Fibroblast of lung (primary cell): ENCODE measurements around the gene LOXL4. TPM values are rescaled to one million over a fixed set of nuclear protein-coding genes. Genes with fewer than 3 reads are reported as not detected.

Experiments
- DNase-seq, 2 donors: peaks; one replicate each; pipeline versions ENCODE4 v3.0.0 to v3.0.0-alpha.2; 2010; ENCODE audit warnings: low read depth in 2 of 2
- H2AFZ ChIP-seq: 2 replicates; pipeline ENCODE4 v1.5.1; 2012; ENCODE audit warnings: low read length, control low read depth, inconsistent platforms
- H3K27ac ChIP-seq: 2 replicates; pipeline ENCODE4 v1.5.1; 2011; ENCODE audit warnings: low read length, control low read depth; ENCODE audit not compliant: insufficient read depth
- H3K27me3 ChIP-seq: 2 replicates; pipeline ENCODE4 v1.5.1; 2011; ENCODE audit warnings: mild to moderate bottlenecking, low read length; ENCODE audit not compliant: control insufficient read depth, insufficient read depth
- H3K36me3 ChIP-seq: 2 replicates; pipeline ENCODE4 v1.5.1; 2011; ENCODE audit warnings: low read length; ENCODE audit not compliant: control insufficient read depth, insufficient read depth
- H3K4me1 ChIP-seq: 2 replicates; pipeline ENCODE4 v1.5.1; 2011; ENCODE audit warnings: low read length; ENCODE audit not compliant: control insufficient read depth, insufficient read depth; ENCODE audit errors: extremely low read depth
- H3K4me2 ChIP-seq: 2 replicates; pipeline ENCODE4 v1.5.1; 2011; ENCODE audit warnings: low read length, control low read depth; ENCODE audit not compliant: insufficient read depth; ENCODE audit errors: extremely low read depth
- H3K4me3 ChIP-seq, 4 experiments: fragments of 200-600 bp in 1 of 4; sonication (generic) in 1 of 4; replicated peaks in 1 of 4; 2 replicates each; pipeline ENCODE4 v1.5.1; 2011 to 2016; ENCODE audit warnings: low read length in 4 of 4, low read depth in 3 of 4, mild to moderate bottlenecking in 3 of 4, control low read depth in 2 of 4, inconsistent platforms in 1 of 4, mixed read lengths in 1 of 4; ENCODE audit not compliant: insufficient read depth in 1 of 4; ENCODE audit errors: control extremely low read depth in 1 of 4
- H3K79me2 ChIP-seq: 2 replicates; pipeline ENCODE4 v1.5.1; 2012; ENCODE audit warnings: mild to moderate bottlenecking, low read length, inconsistent platforms; ENCODE audit not compliant: control insufficient read depth, insufficient read depth
- H3K9ac ChIP-seq: 2 replicates; pipeline ENCODE4 v1.5.1; 2011; ENCODE audit warnings: mild to moderate bottlenecking, low read length, control low read depth; ENCODE audit not compliant: insufficient read depth
- H3K9me3 ChIP-seq: 2 replicates; pipeline ENCODE4 v1.5.1; 2012; ENCODE audit warnings: low read depth, low read length; ENCODE audit not compliant: control insufficient read depth, insufficient read depth
- H4K20me1 ChIP-seq: 2 replicates; pipeline ENCODE4 v1.5.1; 2011; ENCODE audit warnings: low read length; ENCODE audit not compliant: control insufficient read depth, insufficient read depth; ENCODE audit errors: extremely low read depth
- EZH2 ChIP-seq: IDR thresholded peaks from 2 replicates; pipeline ENCODE4 v1.5.1; 2012; ENCODE audit warnings: low read length, control low read depth, mild to moderate bottlenecking; ENCODE audit errors: missing control alignments
- polyA plus RNA-seq, 2 donors: library from polyadenylated mRNA; depleted of rRNA in 1 of 2; stranded (reverse) in 1 of 2; unstranded in 1 of 2; fragments of >200 nt; gene quantifications; 2 replicates each; pipeline ENCODE4 v1.2.1, GENCODE V29; 2011 to 2012; ENCODE audit warnings: missing spikeins in 1 of 2
- total RNA-seq: library from RNA; depleted of rRNA; stranded (reverse); fragments of >200 nt; gene quantifications from 2 replicates; pipeline ENCODE4 v1.2.1, GENCODE V29; 2014
- TF ChIP-seq, protein P1 (sequence below), 2 donors: IDR thresholded peaks in 1 of 2; conservative IDR thresholded peaks in 1 of 2; 1 replicate in 1 of 2; 2 replicates in 1 of 2; pipeline ENCODE4 v1.5.1; 2011 to 2012; ENCODE audit warnings: low read length in 2 of 2, control low read depth in 1 of 2, inconsistent platforms in 1 of 2, low read depth in 1 of 2, mild to moderate bottlenecking in 1 of 2

Gene LOXL4
- total and polyA plus RNA-seq, 2 donors (not counting 1 experiment from before 2014, with no cell fraction given): 73.0 to 75.1 TPM

DNA sequence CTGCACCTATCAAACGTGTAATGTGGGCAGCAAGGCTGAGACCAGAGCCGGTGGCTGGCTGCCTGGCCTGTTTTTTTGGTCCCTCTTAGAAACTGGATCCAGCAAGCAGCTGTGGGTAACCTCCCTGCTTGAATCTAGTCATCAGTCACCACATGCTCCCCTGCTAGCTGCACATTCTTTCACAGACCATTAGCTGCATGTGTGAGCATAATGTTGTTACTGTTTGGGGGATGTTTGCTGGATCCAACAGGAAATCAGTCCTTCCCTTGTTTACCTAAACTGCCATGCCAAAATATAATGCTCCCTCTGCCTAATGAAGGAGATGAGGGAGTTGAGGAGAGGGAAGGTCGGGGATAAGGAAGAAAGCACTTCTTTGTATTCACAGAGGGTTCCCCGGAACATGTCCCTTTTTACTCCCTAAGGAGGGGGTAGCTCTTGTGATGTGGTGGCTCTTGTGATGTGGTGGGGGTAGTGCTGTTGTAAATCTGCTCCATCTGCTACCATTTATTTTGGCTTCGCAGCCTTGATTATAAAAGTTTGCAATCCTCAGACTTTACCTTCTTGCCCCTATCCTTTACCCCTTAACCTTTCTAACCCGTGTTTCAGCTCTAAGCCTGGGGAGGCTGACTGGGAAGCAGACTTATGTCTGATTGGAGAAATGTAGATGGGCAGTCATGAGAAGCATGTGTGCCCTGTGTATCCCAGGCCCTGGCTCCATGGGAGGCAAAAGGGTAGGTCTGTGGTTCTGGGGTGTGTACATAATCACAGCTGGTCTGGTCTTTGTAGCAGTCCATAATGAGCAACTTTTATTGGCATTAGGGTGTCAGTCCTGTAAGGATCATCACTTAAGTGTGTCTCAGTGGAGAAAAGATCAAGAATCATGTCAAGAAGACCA lies 20.8 kb downstream of the LOXL4 start:
- no peaks in the 10 kb centered on the region for H3K9me3 ChIP-seq
- H2AFZ ChIP-seq: no peak overlapping the region
- H3K27me3 ChIP-seq: no peaks in the 10 kb centered on the region
- no peaks in the 10 kb centered on the region for H3K79me2 ChIP-seq
- no peaks in the 10 kb centered on the region for H4K20me1 ChIP-seq
- peak overlapping the region; percentile 39 for H3K27ac ChIP-seq
- peaks cover 12% of the 10 kb centered on the region for H3K36me3 ChIP-seq
- TF ChIP-seq EZH2: no peak
- TF ChIP-seq, protein P1, sequence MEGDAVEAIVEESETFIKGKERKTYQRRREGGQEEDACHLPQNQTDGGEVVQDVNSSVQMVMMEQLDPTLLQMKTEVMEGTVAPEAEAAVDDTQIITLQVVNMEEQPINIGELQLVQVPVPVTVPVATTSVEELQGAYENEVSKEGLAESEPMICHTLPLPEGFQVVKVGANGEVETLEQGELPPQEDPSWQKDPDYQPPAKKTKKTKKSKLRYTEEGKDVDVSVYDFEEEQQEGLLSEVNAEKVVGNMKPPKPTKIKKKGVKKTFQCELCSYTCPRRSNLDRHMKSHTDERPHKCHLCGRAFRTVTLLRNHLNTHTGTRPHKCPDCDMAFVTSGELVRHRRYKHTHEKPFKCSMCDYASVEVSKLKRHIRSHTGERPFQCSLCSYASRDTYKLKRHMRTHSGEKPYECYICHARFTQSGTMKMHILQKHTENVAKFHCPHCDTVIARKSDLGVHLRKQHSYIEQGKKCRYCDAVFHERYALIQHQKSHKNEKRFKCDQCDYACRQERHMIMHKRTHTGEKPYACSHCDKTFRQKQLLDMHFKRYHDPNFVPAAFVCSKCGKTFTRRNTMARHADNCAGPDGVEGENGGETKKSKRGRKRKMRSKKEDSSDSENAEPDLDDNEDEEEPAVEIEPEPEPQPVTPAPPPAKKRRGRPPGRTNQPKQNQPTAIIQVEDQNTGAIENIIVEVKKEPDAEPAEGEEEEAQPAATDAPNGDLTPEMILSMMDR (conservative IDR thresholded peaks at IDR 0.05 in 1 of 2, IDR thresholded peaks at IDR 0.05 in 1 of 2; ENCODE audit: low read depth in 1 of 2, low read length in 2 of 2): no peak
- H3K4me2 ChIP-seq: peak overlapping the region; percentile 58
- no peak overlapping the region for H3K4me3 ChIP-seq
- DNase-seq: peak; percentile 56 to 87
- peaks cover 6% of the 10 kb centered on the region for H3K4me1 ChIP-seq
- no peak overlapping the region for H3K9ac ChIP-seq

DNA sequence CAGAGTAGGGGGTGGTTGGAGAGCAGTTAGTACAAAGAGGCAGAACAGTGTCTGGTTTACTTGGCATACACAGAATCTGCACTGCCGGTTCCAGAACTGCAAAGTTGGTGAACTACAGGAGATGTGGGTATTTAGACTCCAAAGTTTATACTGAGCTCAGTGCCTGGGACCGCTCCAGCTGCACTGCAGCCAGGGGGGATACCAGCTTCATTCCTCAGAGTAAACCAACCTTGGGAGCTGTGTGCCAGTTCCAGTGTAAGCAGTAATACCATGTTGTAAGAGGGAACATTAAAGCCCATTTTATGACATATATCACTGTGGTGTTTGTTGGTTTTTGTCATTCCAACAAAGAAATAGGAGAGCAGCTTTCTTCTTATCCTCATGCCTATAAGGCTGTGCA lies 23.4 kb downstream of the LOXL4 start:
- Histone ChIP-seq H3K9me3 (no peaks in the 10 kb centered on the region), H2AFZ (no peak overlapping the region), H3K79me2 (no peaks in the 10 kb centered on the region), H3K9ac (no peak overlapping the region), H3K4me2 (no peak overlapping the region), H3K4me3 (no peak overlapping the region), H3K27me3 (no peaks in the 10 kb centered on the region), H3K4me1 (peaks cover 6% of the 10 kb centered on the region), H4K20me1 (no peaks in the 10 kb centered on the region), H3K36me3 (peaks cover 10% of the 10 kb centered on the region), H3K27ac (no peak overlapping the region)
- DNase-seq: no peak
- TF ChIP-seq EZH2: no peak
- TF ChIP-seq, protein P1 (conservative IDR thresholded peaks at IDR 0.05 in 1 of 2, IDR thresholded peaks at IDR 0.05 in 1 of 2; ENCODE audit: low read depth in 1 of 2, low read length in 2 of 2): no peak

DNA sequence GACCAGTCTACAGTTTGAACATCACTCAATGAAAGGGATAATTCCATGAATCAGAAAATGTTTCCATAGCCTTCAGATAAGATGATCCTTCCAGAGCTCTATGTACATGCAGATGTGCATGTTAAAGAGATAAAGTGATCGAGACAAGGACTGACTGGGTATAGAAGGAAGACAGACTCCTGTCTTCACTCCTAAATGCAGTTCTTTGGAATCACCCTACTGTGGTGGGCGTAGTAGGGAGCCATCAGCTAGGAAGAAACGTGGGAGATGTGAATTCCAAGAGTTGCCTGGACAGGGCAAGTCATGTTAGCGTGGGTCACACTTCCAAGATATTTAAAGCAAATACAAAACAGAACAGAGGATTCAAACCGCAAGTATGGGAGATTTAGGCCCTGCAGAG lies 23.9 kb downstream of the LOXL4 start:
- Histone ChIP-seq H3K9ac (no peak overlapping the region), H3K27me3 (no peaks in the 10 kb centered on the region), H3K36me3 (peaks cover 10% of the 10 kb centered on the region), H3K4me1 (peaks cover 6% of the 10 kb centered on the region), H4K20me1 (no peaks in the 10 kb centered on the region), H3K4me3 (no peak overlapping the region), H3K9me3 (no peaks in the 10 kb centered on the region), H3K27ac (no peak overlapping the region), H3K4me2 (no peak overlapping the region), H2AFZ (no peak overlapping the region), H3K79me2 (no peaks in the 10 kb centered on the region)
- TF ChIP-seq EZH2: no peak
- no peak for DNase-seq
